ENCODE data around the gene ACP7. TPM values are rescaled to one million over a fixed set of nuclear protein-coding genes. Genes with fewer than 3 reads are reported as not detected.

The ACP7 gene
- total RNA-seq, 1 experiment from 2014 or later, result 0.15 TPM

- no peak overlapping the region for H3K27ac Mint-ChIP-seq
- H3K36me3 Mint-ChIP-seq (ENCODE audit: insufficient read depth in 1 of 3, low read depth in 3 of 3), result no peaks in the 10 kb centered on the region; a peak in 3 of 7 replicates
- Histone ChIP-seq H3K4ac (ENCODE audit: low read depth, low read length) (no peak overlapping the region), H2AFZ (ENCODE audit: low read length) (no peak overlapping the region), H4K8ac (replicated peaks; ENCODE audit: insufficient read length, low read depth, low read length) (no peak overlapping the region), H3K4me2 (ENCODE audit: insufficient read depth, insufficient read length, low read length) (no peak overlapping the region), H2BK12ac (ENCODE audit: insufficient read length, low read depth, low read length) (no peak overlapping the region), H3K14ac (ENCODE audit: insufficient read depth, low read length) (no peak overlapping the region), H2BK120ac (ENCODE audit: low read depth, low read length, poor library complexity, severe bottlenecking) (no peak overlapping the region), H4K5ac (ENCODE audit: insufficient read length, low read depth, low read length) (no peak overlapping the region), H3K79me1 (ENCODE audit: insufficient read depth, low read depth, low read length, poor library complexity, severe bottlenecking) (peaks cover 5% of the 10 kb centered on the region), H3K4me1 (ENCODE audit: insufficient read depth, low read length) (peaks cover 3% of the 10 kb centered on the region; the same call in 1 of the 2 replicates), H3K27me3 (ENCODE audit: insufficient read depth, low read length) (no peaks in the 10 kb centered on the region), H3T11ph (ENCODE audit: low read length) (no peak overlapping the region), H3K18ac (ENCODE audit: insufficient read length, low read depth, low read length) (no peak overlapping the region), H4K20me1 (ENCODE audit: control insufficient read depth, insufficient read depth, insufficient read length) (peaks cover 8% of the 10 kb centered on the region), H2AK5ac (ENCODE audit: insufficient read length, low read length) (no peak overlapping the region), H2BK20ac (ENCODE audit: low read depth, low read length, poor library complexity, severe bottlenecking) (no peak overlapping the region), H3K23me2 (ENCODE audit: insufficient read length, low read depth, low read length, poor library complexity, severe bottlenecking) (peaks cover 9% of the 10 kb centered on the region), H3K9me3 (ENCODE audit: control insufficient read depth, low read depth, low read length) (no peaks in the 10 kb centered on the region), H3K79me2 (ENCODE audit: insufficient read depth, low read length) (peaks cover 40% of the 10 kb centered on the region; the same call in 1 of the 2 replicates), H3K27ac (ENCODE audit: insufficient read length, low read depth, low read length) (no peak overlapping the region), H4K91ac (ENCODE audit: insufficient read length, low read depth, low read length) (no peak overlapping the region), H3K9ac (ENCODE audit: extremely low read depth, insufficient read length, low read length) (no peak overlapping the region), H3K56ac (ENCODE audit: insufficient read length, low read depth, low read length) (no peak overlapping the region), H3K23ac (ENCODE audit: insufficient read length, low read depth, low read length) (no peak overlapping the region), H2BK15ac (ENCODE audit: low read depth, low read length) (no peak overlapping the region), H2BK5ac (ENCODE audit: insufficient read length, low read length) (no peak overlapping the region)
- no peak overlapping the region; a peak in 1 of 5 replicates for H3K4me3 Mint-ChIP-seq
- H3K9me3 Mint-ChIP-seq, result no peaks in the 10 kb centered on the region
- no peaks in the 10 kb centered on the region for H3K27me3 Mint-ChIP-seq (ENCODE audit: low read depth)
- no peak for DNase-seq
- peaks cover 59 to 75% of the 10 kb centered on the region in 2 experiments for H3K4me1 Mint-ChIP-seq
- TF ChIP-seq, protein P1, sequence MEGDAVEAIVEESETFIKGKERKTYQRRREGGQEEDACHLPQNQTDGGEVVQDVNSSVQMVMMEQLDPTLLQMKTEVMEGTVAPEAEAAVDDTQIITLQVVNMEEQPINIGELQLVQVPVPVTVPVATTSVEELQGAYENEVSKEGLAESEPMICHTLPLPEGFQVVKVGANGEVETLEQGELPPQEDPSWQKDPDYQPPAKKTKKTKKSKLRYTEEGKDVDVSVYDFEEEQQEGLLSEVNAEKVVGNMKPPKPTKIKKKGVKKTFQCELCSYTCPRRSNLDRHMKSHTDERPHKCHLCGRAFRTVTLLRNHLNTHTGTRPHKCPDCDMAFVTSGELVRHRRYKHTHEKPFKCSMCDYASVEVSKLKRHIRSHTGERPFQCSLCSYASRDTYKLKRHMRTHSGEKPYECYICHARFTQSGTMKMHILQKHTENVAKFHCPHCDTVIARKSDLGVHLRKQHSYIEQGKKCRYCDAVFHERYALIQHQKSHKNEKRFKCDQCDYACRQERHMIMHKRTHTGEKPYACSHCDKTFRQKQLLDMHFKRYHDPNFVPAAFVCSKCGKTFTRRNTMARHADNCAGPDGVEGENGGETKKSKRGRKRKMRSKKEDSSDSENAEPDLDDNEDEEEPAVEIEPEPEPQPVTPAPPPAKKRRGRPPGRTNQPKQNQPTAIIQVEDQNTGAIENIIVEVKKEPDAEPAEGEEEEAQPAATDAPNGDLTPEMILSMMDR (conservative IDR thresholded peaks at IDR 0.05), result no peak
- no CpG with 5 or more reads among the region's 6 CpGs for WGBS (ENCODE audit: extremely low coverage, insufficient read length, low lambda C conversion rate)
These were observed 44.4 kb downstream of the ACP7 start for GRCh38 chr19:39128516-39129079.

Data from H9 (cell line).